Measurements from ENCODE around the gene NEDD8.

- TF ChIP-seq CTCF (IDR thresholded peaks at IDR 0.05) (no peak), POLR2A (IDR thresholded peaks at IDR 0.05) (no peak)
Measured at GRCh38 chr14:24219080-24219479, 13.1 kb downstream of the NEDD8 start.
